Hepatocyte (in vitro differentiated cells): ENCODE results near the gene GRID1.

Experiments
- CTCF ChIP-seq: fragments of 200-600 bp; sonication (generic); IDR thresholded peaks from 2 replicates; pipeline ENCODE4 v1.5.1; 2016; ENCODE audit warnings: antibody characterized with exemption, mild to moderate bottlenecking; ENCODE audit not compliant: poor library complexity
- EZH2phosphoT487 ChIP-seq: fragments of 200-600 bp; sonication (generic); IDR thresholded peaks from one replicate; pipeline ENCODE4 v1.6.1; 2018; ENCODE audit warnings: antibody characterized with exemption, mild to moderate bottlenecking, low read depth, moderate library complexity; ENCODE audit not compliant: unreplicated experiment, severe bottlenecking

GRCh38 chr10:85666987-85667386 lies 699.6 kb downstream of the GRID1 start:
- TF ChIP-seq EZH2phosphoT487 (no peak), CTCF (no peak)
